GM12872 (cell line): ENCODE measurements around the gene NEK6.

Experiments
- CTCF ChIP-seq: IDR thresholded peaks from 3 replicates; pipeline ENCODE4 v1.5.1; 2011; ENCODE audit warnings: low read depth, mild to moderate bottlenecking, low read length, moderate library complexity; ENCODE audit not compliant: insufficient read depth

The NEK6 gene

DNA sequence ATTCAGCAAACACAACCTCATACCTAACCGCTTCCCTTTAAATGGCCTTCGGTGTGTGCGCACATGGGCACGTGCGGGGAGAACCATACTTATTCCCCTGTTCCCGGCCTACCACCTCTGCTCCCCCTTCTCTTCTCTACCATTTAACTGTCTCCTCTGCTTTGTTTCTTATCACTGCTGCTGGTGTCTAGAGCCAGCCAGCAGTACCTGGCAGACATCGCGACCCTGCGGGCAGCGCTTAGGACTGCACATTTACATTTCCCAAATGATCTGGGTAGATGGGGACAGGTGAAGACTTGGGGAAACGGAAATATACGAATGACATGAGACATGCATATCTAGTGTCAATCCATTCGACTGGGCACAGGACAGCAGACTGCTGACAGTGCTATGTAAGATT lies 100.9 kb downstream of the NEK6 start:
- TF ChIP-seq CTCF, result no peak

GRCh38 chr9:124359426-124359825 lies 101.7 kb downstream of the NEK6 start:
- TF ChIP-seq CTCF, result no peak

- no peak for TF ChIP-seq CTCF
Observed at GRCh38 chr9:124359855-124360678, 102.3 kb downstream of the NEK6 start.

GRCh38 chr9:124361128-124361527 lies 103.4 kb downstream of the NEK6 start:
- no peak for TF ChIP-seq CTCF

DNA sequence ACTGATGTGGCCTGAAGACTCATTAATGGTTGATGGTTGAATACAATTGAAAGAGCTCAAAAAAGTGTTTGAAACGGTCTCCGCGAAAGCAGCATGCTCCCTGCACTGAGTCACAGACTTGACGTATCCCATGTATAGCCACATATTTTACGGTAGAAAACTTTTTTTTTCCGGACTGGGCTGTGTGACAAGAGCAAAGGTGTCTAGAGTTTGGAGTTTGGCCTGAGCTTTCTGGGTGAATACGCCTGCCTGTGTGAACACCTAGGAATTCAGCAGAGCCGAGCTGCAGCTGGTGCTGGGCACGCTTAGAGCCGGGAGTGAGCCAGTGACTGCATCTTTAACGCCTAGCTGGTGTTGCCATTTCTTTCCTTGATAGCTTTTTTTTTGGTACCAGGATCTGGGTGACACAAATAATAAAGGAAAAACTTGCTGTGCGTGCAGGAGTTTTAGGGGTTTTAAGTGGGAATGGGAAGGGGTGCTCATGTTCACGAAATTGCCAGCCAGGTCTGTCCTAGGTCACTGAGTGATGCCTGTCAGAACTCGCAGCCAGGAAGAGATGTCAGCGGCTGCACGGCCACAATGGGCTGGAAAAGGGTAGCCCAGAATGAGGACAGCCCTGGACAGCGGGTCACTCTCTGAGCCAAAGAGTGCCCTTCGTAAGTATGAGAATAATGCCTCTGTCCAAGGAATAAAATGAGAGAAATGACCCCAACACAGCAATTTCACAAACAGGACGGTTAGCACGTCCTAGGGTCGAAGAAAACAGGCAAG lies 105.8 kb downstream of the NEK6 start:
- TF ChIP-seq CTCF, result no peak

DNA sequence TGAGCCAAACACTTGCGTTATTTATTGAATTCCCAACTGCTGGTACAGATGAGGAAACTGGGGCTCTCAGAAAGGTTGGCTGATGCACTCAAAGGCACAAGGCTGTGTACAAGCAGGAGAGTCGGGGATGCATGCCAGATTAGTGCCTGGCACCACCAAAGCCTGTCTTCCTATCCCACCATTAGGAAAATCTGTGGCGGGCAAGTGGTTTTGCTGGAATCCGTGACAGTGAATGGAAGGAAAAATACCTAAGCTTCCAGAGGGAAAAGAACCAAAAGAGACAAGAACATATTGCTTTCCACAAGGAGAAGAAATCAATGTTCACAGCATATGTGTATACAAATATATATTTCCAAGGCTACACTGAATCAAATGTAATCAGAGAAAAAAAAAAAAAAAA lies 106.4 kb downstream of the NEK6 start:
- no peak for TF ChIP-seq CTCF

DNA sequence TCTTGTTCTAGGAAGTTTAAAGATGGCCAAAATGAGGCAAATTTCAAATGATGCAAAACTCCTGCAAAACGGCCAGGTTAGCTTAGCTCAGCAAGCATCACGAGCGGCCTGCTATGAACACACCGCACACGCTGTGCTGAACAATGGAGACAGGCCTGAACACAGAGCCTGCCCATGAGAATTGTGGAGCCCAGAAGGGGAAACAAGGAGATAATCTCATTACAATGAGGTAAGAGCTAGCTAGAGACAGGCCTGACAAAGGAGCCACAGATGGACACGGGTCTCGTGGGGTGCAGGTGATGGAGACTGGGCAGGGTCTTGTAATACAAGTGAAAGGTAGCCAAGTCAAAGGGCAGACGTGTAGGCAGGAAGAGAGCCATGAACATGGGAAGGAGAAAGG lies 107.3 kb downstream of the NEK6 start:
- no peak for TF ChIP-seq CTCF
